ENCODE results near the gene TMEM147.

The TMEM147 gene

DNA sequence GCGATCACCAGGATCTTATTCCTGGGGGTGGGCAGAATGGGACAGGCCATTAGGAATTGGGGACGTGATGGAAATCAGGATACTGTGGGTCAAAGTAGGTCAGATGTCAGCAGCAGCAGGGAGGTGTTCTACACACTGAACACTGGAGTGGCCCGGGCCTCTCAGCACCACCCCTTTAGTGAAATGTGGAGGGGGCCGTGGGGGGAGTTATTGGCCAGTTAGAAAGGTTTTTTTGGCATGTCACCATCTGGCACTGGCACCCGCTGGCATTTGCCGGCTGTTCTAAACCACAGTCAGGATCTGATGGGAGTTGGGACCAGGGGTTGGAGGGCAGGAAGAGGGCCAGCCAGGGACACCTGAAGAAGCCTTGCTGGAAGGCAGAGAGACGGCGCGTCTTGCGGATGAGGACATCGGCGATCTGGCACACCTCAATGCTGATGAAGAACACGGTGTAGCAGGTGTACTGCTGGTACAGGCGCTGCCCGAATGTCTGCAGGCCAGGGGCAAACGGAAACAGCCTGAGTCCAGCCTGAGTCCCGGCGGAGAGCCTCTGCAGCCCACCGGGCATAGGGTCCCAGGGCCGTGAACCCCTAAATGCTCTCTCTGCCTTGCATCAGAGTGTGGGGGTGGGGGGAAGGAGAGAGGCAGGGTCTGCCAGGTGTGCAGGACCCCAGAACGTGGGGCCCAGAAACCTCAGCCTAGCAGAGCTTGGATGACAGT is 5.8 kb downstream of the TMEM147 start:
- Histone ChIP-seq H3K4me3 (replicated peaks; ENCODE audit: insufficient read depth, low read length) (no peak overlapping the region), H3K27ac (replicated peaks) (no peak overlapping the region), H3K27me3 (ENCODE audit: insufficient read depth, poor library complexity, severe bottlenecking) (no peaks in the 10 kb centered on the region)
- no peak for DNase-seq (ENCODE audit: low read depth in 1 of 2, low spot score in 1 of 2)
- TF ChIP-seq, protein P1, sequence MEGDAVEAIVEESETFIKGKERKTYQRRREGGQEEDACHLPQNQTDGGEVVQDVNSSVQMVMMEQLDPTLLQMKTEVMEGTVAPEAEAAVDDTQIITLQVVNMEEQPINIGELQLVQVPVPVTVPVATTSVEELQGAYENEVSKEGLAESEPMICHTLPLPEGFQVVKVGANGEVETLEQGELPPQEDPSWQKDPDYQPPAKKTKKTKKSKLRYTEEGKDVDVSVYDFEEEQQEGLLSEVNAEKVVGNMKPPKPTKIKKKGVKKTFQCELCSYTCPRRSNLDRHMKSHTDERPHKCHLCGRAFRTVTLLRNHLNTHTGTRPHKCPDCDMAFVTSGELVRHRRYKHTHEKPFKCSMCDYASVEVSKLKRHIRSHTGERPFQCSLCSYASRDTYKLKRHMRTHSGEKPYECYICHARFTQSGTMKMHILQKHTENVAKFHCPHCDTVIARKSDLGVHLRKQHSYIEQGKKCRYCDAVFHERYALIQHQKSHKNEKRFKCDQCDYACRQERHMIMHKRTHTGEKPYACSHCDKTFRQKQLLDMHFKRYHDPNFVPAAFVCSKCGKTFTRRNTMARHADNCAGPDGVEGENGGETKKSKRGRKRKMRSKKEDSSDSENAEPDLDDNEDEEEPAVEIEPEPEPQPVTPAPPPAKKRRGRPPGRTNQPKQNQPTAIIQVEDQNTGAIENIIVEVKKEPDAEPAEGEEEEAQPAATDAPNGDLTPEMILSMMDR (IDR thresholded peaks at IDR 0.05; ENCODE audit: insufficient read depth, low read length) = no peak
- TF ChIP-seq POLR2AphosphoS5 (IDR thresholded peaks at IDR 0.05; ENCODE audit: low read depth) = no peak
- TF ChIP-seq, protein P2, sequence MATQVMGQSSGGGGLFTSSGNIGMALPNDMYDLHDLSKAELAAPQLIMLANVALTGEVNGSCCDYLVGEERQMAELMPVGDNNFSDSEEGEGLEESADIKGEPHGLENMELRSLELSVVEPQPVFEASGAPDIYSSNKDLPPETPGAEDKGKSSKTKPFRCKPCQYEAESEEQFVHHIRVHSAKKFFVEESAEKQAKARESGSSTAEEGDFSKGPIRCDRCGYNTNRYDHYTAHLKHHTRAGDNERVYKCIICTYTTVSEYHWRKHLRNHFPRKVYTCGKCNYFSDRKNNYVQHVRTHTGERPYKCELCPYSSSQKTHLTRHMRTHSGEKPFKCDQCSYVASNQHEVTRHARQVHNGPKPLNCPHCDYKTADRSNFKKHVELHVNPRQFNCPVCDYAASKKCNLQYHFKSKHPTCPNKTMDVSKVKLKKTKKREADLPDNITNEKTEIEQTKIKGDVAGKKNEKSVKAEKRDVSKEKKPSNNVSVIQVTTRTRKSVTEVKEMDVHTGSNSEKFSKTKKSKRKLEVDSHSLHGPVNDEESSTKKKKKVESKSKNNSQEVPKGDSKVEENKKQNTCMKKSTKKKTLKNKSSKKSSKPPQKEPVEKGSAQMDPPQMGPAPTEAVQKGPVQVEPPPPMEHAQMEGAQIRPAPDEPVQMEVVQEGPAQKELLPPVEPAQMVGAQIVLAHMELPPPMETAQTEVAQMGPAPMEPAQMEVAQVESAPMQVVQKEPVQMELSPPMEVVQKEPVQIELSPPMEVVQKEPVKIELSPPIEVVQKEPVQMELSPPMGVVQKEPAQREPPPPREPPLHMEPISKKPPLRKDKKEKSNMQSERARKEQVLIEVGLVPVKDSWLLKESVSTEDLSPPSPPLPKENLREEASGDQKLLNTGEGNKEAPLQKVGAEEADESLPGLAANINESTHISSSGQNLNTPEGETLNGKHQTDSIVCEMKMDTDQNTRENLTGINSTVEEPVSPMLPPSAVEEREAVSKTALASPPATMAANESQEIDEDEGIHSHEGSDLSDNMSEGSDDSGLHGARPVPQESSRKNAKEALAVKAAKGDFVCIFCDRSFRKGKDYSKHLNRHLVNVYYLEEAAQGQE (IDR thresholded peaks at IDR 0.05; ENCODE audit: insufficient replicate concordance, low read depth) = no peak

DNA sequence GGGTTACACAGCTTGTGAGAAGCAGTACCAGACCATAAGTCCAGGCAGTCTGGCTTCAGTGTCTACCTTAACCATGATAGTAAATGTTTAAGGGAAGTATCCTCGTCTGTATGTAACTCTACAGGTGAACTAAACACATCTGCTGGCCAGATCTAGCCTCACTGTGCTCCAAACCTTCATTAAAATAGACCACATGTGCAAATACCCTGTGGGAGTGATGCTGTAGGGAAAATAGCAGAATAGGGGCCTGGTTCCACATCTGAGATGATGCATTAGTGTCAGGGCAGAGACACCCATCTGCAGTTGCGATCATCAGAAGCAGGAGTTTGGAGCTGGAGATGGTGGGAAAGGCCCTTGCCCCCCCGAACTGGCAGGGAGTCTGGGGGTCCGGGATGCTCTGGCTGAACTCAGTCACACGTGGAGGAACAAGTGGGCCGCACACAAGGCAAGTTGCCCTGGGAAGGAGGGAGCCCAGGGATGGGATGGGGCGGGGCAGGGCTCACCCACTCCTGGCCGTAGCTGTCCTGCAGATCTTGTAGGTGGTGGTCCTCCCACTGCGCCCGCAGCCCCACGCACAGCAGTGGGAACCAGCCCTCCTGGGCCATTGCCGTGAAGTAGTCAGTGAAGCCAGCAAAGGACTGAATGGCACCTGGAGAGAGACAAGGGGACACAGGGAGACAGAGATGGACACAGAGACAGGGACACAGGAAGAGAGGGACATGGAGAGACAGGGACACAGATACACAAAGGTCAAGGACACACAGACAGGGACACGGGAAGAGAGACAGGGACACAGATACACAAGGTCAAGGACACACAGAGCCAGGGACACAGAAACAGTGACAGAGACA is 7.3 kb downstream of the TMEM147 start:
- Histone ChIP-seq H3K4me3 (replicated peaks; ENCODE audit: insufficient read depth, low read length) (no peak overlapping the region), H3K27me3 (ENCODE audit: insufficient read depth, poor library complexity, severe bottlenecking) (no peaks in the 10 kb centered on the region), H3K27ac (replicated peaks) (no peak overlapping the region)
- DNase-seq (ENCODE audit: low read depth in 1 of 2, low spot score in 1 of 2) = no peak
- TF ChIP-seq, protein P2 (IDR thresholded peaks at IDR 0.05; ENCODE audit: insufficient replicate concordance, low read depth) = no peak
- TF ChIP-seq GABPA (IDR thresholded peaks at IDR 0.05; ENCODE audit: low read depth) = no peak
- no peak for TF ChIP-seq POLR2AphosphoS5 (IDR thresholded peaks at IDR 0.05; ENCODE audit: low read depth)
- no peak for TF ChIP-seq SPI1 (IDR thresholded peaks at IDR 0.05; ENCODE audit: borderline replicate concordance, low read depth)
- TF ChIP-seq, protein P1 (IDR thresholded peaks at IDR 0.05; ENCODE audit: insufficient read depth, low read length) = no peak

DNA sequence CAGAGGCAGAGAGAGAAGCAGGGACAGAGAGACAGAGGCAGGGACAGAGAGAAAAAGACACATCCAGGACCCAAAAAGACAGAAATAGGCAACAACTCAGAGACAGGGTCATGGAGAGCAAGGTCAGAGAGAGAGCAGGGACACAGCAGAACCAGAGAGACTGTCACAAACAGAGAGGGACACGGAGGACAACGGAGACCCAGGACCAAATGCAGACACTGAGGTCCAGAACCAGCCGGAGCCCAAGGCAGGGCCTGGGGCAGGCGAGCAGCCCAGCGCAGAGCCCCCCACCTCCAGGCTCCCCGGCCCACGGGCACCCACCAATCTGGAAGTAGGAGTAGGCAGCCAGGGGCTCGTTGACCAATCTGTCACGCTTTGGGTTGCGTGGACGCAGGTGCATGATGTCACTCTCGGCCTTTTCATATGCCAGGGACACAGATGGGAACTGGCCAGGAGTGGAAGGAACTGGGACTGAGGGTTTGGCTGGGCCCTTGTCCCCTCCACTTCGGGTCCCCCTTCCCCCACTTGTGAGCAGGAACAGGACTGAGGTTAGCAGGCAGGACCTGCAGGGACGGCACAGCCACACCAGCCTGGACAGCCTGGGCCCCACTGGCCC is 8.1 kb downstream of the TMEM147 start:
- DNase-seq (ENCODE audit: low read depth in 1 of 2, low spot score in 1 of 2) = no peak
- H3K27ac ChIP-seq (replicated peaks) = no peak overlapping the region
- no peak overlapping the region for H3K4me3 ChIP-seq (replicated peaks; ENCODE audit: insufficient read depth, low read length)
- H3K27me3 ChIP-seq (ENCODE audit: insufficient read depth, poor library complexity, severe bottlenecking) = peaks cover 6% of the 10 kb centered on the region
- TF ChIP-seq, protein P1 (IDR thresholded peaks at IDR 0.05; ENCODE audit: insufficient read depth, low read length) = no peak
- TF ChIP-seq POLR2AphosphoS5 (IDR thresholded peaks at IDR 0.05; ENCODE audit: low read depth) = no peak
- TF ChIP-seq, protein P2 (IDR thresholded peaks at IDR 0.05; ENCODE audit: insufficient replicate concordance, low read depth) = no peak

All from HL-60 (cell line).